GM18520 (cell line): Measurements from ENCODE around the gene STX18.
A peak's percentile ranks its signal among the peaks of the same experiment; 100 is the strongest.
"Not testable (repeated sequence)": the region's sequence is repeated elsewhere in the genome, so short reads cannot be mapped to it uniquely, and the experiment has no call there.

Experiments used
- ATAC-seq: cut with Tn5 transposase; IDR thresholded peaks from one replicate; pipeline ENCODE4 v1.9.1; 2021; ENCODE audit not compliant: unreplicated experiment

Gene STX18

DNA sequence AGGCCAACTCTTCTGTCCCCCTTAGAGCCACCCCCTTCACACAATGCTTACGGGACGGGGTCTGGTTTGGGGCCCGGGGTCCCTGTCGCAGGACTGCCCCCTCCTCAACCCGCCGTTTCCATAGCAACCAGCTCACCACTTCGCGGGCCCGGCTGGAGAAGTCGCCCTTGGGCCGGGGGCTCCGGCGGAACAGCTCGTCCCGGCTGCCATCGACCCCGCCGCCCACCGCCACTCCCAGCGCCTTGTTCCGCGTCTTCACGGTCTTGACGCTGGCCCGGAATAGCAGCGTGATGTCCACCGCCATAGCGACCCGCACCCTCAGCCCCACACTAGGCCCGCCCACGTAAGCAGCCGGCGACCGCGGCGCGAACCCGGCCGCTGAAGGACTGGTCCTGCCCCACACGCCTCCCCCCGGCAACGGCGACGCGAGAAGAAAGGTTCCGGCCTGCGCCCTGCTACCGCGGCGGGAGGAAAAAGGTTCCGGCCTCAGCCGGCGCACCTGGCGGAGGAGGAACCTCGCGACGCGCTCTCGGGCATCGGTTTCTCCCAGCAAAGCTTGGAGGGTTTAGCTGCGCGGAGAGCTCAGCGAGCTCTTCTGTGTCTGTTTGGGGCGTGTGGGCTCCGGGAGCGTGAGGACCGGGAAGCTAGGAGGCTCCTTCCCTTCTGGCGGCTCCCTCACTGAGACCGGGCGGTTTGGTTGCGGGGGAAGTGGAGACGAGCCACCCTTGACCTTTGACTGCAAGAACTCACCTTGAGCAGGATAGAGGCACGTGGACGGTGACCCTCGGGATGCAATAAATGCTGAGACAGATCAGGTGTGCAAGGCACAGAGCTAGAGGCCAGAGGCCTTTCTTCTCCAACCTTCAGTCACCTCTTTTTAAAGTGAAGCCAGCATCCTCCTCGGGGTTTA lies at the start of gene STX18:
Gene STX18 (minus strand): TSS at position 388 of the 910 bp plus-strand sequence. CDS start 84 bp downstream, at position 304.
- ATAC-seq: peak; percentile 78

DNA sequence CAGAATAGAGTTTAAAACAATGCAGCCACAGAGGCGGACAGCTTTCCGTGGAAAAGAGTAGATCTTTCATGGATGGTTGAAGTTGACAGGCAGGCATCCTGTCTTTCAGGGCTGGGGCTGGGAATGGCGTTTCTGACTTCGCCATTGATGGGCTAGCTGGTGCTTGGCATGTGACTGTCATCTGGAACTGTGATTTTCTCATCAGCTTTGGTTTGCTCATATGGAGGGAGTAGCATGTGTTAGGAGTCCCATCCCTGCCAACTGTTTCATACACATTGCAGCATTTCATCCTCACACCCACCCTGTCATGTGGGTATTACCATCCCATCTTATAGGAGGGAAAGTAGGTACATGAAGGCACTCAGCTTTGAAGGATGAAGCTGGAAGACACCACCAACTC lies 49.2 kb upstream of the STX18 start:
- no peak for ATAC-seq

DNA sequence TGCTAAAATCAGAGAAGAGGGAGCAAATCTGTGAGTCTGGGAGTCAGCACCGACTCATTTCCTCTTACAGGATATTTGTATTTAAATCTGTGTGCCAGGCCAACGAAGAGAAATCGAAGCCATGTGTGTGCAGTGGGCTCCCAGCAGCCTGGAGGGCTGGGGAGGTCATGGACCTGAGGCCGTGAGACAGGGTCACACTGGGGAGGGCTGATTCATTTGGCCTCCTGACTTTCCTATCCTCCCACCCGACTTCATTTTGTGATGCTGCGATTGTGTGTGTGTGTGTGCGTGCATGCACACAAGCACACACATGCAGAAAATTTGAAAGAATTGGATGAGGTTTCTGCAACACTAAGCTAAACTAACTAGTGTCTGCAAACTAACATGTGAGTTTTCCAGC lies 48.7 kb upstream of the STX18 start:
- ATAC-seq: no peak

DNA sequence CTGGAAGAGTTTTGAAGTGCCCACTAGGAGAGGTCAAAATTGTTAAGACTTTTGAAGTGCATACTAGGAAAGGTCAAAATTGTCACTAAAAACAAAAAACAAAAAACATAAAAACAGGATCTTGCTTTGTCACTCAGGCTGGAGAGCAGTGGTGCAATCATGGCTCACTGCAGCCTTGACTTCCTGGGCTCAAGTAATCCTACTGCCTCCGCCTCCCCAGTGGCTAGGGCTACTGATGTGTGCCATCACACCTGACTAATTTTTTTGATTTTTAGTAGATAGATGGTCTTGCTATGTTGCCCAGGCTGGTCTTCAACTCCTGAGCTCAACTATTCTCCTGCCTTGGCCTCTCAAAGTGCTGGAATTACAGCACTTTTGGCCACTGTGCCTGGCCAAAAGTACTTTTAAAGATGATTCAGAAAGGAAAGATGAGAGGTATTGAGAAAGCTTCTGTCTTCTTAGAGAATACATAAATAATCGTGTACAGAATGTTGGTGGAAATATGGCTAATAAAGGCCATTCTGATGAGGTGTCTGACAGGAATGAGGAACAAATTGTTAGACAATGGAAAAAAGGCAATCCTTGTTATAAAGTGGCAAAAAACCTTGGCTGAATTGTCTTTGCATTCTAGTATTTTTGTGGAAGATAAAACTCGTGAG lies 43.3 kb upstream of the STX18 start:
- ATAC-seq: no peak

DNA sequence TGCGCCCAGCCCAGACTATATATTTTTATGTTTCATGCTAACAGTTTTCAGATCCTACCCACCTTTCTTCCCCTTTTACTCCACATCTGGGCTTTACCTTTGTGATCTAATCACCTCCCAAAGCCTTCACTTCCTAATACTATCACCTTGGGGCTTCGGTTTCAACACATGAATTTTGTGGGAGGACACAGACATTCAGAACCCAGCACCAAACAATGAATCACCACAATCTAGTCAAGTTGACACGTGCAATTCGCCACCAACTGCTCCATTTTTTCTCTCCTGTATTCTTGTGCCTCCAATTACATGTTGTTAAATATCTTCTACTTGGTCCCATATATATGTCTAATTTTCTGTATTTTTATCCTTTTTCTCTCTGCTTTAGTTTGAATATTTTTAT lies 41.8 kb upstream of the STX18 start:
- no peak for ATAC-seq

DNA sequence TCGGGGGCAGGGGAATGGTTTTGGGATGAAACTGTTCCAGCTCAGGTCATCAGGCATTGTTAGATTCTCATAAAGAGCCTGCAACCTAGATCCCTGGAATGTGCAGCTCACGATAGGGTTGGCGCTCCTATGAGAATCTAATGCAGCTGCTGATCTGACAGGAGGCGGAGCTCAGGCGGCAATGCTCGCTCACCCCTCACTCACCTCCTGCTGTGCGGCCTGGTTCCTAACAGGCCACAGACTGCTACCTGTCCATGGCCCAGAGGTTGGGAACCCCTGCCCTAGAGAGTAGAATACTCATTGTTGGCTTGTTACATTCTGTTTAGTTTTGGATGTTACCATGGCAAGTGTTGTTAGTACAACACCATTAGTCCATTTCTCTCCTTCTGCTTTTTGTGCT lies 40.8 kb upstream of the STX18 start:
- ATAC-seq: no peak

DNA sequence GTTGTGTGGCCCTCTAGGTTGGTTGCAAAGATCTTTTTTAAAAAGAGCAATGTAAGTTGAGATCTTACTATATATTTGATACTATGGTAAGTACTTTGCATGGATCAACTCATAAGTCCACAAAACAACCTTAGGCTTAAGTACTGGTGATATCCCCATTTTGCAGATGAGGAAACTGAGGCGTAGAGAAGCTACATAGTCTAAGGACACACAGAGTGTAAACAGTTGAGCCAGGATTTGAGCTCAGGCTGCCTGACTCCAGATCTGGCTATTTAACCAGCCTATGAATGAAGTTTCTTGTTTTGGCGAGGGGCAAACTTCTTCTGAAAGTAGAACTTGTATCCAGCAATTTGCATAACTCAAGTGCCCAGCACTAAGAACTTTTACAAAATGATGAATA lies 38.6 kb upstream of the STX18 start:
- ATAC-seq: no peak

DNA sequence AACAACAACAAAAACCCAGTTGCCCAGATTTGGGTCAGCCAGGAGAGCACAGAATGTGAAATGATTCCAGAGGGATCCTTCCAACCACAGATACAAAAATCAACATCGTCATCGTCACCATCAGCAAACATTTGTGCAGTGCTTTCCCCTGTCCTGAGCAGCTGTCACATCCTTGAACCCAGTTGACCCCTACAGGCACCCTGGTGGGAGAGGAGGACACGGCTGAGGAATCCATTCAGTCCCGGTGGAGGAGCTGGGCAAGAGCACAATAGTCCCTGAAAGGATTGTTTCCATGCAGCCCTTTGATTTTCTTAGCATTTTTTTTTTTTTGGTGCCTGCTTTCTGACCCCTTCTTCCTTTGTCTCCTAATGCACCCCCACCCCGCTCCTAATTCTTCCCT lies 37.1 kb upstream of the STX18 start:
- no peak for ATAC-seq

DNA sequence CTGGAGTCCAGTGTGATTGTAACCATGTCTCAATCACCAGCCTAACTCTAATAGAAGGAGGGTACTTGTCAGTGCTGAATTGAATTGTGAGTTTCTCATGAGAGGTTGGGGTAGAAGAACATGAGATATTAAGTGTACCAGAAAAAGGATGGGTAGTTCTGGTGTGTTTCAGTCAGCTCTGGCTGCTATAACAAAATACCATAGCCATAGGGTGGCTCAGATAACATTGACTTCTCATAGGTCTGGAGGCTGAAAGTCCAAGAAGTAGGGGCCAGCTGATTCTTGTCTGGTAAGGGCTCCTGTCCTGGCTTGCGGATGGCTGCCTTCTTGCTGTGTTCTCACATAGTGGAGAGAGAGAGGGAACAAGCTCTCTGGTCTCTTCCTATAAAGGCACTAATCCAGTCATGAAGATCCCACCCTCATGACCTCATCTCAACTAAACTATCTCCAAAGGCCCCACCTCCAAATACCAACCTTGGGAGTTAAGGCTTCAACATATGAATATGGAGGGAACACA lies 35.6 kb upstream of the STX18 start:
- ATAC-seq: no peak

DNA sequence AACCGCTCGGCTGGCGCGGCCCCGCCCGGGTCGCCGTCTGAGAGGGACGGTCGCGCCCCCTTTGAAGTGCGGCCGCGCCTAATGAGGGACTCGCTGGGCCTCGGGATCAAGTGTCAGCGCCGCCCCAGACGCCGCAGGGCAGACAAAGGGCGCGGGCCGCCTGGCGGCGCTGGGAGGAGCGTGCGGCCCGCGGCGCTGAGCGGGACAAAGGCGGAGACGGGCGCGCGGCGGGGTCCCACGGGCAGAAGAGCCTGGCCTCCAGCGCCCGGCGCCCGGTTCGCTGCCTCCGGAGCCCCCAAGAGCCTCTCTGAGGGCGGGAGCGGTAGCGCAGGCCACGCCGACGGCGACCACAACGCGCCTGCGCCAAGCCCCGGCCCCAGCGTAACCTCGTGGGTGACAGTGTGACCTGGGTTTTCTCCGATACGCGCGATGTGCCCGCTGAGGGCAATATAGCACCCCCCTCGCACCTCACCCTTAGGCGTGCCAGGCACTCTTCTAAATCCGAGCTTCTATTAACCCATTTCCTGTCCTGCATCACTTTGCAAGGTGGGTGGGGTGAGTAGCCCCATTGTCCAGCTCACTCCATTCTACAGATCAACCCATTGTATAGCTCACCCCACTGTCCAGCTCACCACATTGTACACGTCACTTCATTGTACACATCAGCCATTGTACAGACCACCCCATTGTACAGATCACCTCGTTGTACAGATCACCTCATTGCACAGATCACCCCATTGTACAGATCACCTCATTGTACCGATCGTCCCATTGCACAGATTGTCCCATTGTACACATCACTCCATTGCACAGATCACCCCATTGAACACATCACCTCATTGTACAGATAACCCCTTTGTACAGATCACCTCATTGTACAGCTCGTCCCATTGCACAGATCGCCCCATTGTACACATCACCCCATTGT lies 33.7 kb upstream of the STX18 start:
- ATAC-seq: peak; percentile 78

DNA sequence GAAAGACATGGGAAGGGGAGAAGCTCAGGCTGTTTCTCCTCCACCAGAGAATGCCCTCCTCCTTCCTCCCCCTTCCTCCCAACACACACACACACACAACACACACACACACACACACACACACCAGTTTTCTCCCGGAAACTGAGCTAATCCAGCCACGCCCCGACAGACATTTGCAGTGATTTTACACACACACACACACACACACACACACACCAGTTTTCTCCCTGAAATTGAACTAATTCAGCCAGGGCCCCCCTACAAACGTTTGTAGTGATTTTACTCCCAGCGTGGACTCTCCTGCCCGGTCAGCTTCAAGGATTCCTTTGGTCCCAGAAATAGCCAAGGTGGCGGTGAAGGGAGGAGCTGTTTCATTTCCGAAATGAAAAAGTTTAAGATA lies 32.9 kb upstream of the STX18 start:
- no peak for ATAC-seq

DNA sequence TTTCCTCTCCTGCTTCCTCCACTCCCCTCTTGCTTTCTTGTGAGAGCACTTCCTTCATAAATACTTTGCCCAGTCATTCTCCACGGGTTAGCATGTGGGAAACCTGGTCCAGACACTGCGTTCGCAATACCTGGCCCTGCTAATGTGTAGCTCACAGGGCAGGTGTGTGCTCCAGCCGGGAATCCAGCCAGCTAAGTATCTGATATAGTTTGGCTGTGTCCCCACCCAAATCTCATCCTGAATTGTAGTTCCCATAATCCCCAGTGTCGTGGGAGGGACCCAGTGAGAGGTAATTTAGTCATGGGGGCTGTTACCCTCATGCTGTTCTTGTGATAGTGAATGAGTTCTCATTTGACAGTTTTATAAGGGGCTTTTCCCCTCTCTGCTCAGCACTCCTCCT lies 32.2 kb upstream of the STX18 start:
- no peak for ATAC-seq

DNA sequence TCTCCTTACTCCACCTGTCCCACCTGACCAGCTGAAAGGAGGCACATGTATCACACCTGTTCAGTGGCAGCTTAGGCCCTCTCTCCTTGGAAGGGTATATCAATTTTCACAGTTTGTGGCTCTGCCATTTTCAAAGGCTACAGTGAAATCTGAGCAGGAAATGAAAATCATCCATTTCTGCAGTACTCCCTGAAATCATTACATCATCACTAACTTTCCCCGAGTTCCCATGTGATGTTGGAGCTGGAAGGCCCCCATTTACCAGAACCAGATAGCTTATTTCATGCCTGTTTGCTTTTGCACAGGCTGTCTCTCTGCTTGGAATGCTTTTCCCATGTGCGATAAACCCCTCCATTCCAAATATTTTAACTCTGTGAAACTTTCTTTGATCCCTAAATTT lies 31.0 kb upstream of the STX18 start:
- no peak for ATAC-seq

DNA sequence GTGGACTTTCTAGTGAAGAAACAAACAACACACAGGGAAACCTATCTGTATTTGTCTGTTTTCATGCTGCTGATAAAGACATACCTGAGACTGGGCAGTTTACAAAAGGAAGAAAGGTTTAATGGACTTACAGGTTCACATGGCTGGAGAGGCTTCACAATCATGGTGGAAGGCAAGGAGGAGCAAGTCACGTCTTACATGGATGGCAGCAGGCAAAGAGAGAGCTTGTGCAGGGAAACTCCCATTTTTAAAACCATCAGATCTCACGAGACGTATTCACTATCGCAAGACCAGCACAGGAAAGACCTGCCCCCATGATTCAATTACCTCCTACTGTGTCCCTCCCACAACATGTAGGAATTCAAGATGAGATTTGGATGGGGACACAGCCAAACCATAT lies 28.0 kb upstream of the STX18 start:
- ATAC-seq: not testable (repeated sequence)

DNA sequence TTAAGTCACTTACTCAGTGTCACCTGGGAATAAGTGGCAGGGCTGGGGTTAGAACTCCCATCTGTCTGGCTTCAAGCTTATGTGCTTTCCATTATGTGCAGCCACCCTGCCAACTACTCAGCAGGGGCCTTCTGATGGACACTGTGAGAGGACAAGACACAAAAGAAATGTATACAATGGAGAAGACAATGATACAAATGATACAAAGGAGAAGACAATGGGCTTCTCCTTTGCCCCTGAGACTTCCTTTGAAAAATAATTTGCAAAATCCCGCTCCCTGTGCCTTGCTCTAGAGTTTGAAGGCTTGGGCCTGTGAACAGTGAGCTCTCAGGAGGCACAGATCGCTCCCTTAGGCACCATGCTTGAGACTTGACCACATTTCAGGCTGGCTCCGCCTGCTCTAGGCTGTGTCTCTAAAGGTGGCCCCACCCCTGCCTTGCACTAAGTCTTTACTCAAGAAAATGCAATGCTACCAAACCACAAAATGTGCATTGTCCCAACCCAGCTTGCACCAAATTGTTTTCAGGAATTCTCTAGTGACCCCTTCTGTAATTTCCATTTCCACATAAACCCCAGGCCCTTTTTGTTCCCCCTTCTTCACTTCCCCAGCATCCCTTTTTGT lies 27.1 kb upstream of the STX18 start:
- ATAC-seq: no peak

DNA sequence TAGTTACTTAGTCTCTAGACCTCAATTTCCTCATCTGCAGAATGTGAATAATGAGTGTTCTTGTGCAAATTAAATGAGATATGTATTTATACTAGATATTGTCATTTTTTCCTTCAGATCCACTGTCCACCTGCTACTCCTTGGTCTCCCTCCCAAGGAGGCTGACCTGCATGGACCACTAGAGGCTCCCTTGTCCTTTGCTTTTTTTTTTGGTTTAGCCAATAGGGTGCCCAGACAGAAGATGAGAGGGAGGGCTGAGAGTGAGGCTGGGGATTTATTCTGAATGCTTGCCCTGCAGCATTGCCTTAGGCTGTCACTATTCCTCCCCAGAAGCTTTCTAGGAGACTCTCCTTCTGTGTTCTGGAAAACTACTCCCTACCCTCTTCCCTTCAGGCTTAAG lies 24.5 kb upstream of the STX18 start:
- ATAC-seq: not testable (repeated sequence)

DNA sequence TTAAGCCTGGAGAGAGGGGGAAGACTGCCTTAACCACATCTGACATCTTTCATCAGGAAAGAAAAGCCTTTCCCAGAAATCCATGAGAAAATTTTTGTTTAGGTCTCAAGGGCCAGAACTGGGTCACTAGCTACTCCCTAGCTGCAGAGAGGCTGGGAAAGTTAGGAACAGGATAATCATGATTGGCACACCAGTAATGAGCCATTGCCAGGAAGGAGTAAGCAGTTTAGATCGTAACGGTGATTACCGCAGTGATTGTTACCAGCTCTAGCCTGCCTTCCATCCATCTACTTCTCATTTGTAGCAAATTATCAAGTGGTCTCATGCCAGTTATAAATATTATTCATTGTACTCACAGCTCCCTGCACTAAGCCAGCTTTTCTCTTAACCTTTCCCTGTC lies 22.7 kb upstream of the STX18 start:
- no peak for ATAC-seq

DNA sequence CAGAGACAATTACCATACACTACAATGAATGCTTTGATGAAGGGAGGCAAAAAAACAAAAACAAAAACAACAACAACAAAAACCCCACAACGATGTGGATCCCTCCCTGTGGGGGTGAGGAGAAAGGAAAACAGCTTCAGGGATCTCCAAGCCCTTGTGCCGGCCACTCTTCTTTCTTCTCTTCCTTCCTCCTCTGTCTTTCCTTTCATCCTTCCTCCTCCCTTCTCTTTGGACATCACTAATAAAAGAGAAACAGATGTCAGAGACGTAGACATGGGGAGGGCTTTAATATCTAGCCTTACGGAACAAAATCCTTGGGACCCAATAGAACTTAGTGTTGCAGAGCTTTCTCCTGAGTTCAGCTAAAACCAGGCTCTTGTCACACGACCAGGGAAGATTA lies 18.8 kb upstream of the STX18 start:
- no peak for ATAC-seq

DNA sequence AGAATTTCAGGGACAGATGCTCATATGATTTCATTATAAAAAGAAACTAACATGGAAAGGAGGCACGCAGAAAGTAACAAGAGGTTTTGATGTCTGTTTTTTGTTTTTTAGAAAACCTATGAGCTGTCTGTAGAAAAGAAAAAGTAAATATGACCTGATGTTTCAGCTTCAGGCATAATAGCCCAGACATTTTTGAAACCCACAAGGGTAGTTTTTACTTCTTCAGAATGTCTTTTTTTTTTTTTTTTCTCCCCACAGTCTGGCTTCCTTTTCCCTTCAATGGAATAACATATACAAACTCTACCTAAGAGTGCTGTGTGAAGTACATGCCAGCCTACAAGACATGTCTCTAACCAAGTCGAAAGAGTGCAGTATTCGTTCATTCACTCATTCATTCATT lies 18.3 kb upstream of the STX18 start:
- no peak for ATAC-seq

DNA sequence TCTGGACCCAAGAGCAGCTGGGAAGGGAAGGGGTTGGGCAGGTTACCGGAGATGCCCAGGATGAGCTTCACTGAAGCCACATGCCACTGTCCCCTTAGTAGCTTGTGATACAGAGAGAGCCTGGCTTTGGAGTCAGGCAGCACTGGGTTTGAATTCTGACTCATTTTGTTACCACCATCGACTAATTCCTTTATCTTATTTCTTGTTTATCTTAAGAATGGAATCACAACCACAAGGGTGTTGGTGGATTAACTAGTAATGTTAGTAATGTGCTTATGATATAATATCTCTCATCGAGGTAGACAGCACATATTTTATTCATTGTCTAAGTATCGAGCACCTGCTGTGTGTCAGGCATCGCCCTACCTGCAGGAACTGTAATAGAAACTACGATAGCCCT lies 17.7 kb upstream of the STX18 start:
- ATAC-seq: no peak

DNA sequence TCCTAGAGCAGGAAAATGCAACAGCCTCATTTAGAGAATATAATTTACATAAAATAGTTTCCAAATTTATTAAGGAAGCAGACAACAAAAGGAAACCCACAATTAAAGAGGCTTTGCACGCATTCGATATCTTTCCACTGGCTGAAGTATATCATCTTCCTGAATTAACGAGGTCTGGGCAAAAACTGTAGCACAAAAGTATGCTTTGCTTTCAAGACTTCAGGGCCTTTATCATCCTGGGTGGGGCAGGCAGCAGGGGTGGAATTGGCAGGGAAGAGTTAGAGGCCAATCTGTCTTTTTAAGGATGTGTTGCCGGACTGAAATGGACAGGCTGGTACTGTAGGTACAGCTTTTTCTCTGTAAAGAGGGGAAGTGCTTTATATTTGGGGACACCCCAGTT lies 17.0 kb upstream of the STX18 start:
- no peak for ATAC-seq
